Progenitor cell of endocrine pancreas (in vitro differentiated cells): ENCODE measurements around the gene FAM184A. TPM values are rescaled to one million over a fixed set of nuclear protein-coding genes. Genes with fewer than 3 reads are reported as not detected.

ENCODE experiments used
- DNase-seq: peaks from one replicate; pipeline ENCODE4 v3.0.0; 2021; ENCODE audit warnings: low spot score; ENCODE audit not compliant: unreplicated experiment
- H3K27ac Mint-ChIP-seq: 2 replicates; pipeline ENCODE4 v1.8.0; 2021; ENCODE audit warnings: mild to moderate bottlenecking, moderate library complexity, mixed read lengths
- H3K27me3 Mint-ChIP-seq: 2 replicates; pipeline ENCODE4 v1.8.0; 2021; ENCODE audit warnings: mixed read lengths
- H3K36me3 Mint-ChIP-seq: 2 replicates; pipeline ENCODE4 v1.8.0; 2022; ENCODE audit warnings: mixed read lengths; ENCODE audit not compliant: insufficient read depth
- H3K4me1 Mint-ChIP-seq: 2 replicates; pipeline ENCODE4 v1.8.0; 2021; ENCODE audit warnings: low read depth, mixed read lengths
- H3K4me3 Mint-ChIP-seq: 2 replicates; pipeline ENCODE4 v1.8.0; 2021; ENCODE audit warnings: low read depth, mild to moderate bottlenecking, moderate library complexity, mixed read lengths
- H3K9me3 Mint-ChIP-seq: 2 replicates; pipeline ENCODE4 v1.8.0; 2021; ENCODE audit warnings: low read depth, mixed read lengths
- CTCF ChIP-seq: fragments of 200-600 bp; sonication (generic); IDR thresholded peaks from one replicate; pipeline ENCODE4 v1.5.0; 2021; ENCODE audit warnings: antibody characterized with exemption, mild to moderate bottlenecking; ENCODE audit not compliant: unreplicated experiment
- total RNA-seq: library from RNA; stranded (reverse); gene quantifications from 2 replicates; pipeline ENCODE4 v1.2.1, GENCODE V29; 2021

FAM184A gene
- total RNA-seq, 1 donor from 2014 or later = 20.9 TPM

- no peak for TF ChIP-seq CTCF
- no peak for DNase-seq
- Mint-ChIP-seq H3K36me3 (no peaks in the 10 kb centered on the region), H3K27ac (no peak overlapping the region), H3K9me3 (no peaks in the 10 kb centered on the region), H3K4me1 (peaks cover 9% of the 10 kb centered on the region), H3K27me3 (no peaks in the 10 kb centered on the region), H3K4me3 (no peak overlapping the region)
Measured at GRCh38 chr6:119067091-119067490, 11.4 kb downstream of the FAM184A start.

GRCh38 chr6:119066517-119066916, 11.9 kb downstream of the FAM184A start:
- no peaks in the 10 kb centered on the region for H3K27me3 Mint-ChIP-seq
- TF ChIP-seq CTCF = no peak

GRCh38 chr6:119065955-119066354, 12.5 kb downstream of the FAM184A start:
- peaks cover 9% of the 10 kb centered on the region for H3K4me1 Mint-ChIP-seq
- no peak overlapping the region for H3K27ac Mint-ChIP-seq
- DNase-seq = no peak
- H3K36me3 Mint-ChIP-seq = no peaks in the 10 kb centered on the region
- H3K9me3 Mint-ChIP-seq = no peaks in the 10 kb centered on the region
- no peak for TF ChIP-seq CTCF
- no peak overlapping the region for H3K4me3 Mint-ChIP-seq
- no peaks in the 10 kb centered on the region for H3K27me3 Mint-ChIP-seq

More at GRCh38 chr6:119066517-119066916, 11.9 kb downstream of the FAM184A start:
- H3K27ac Mint-ChIP-seq = no peak overlapping the region
- no peaks in the 10 kb centered on the region for H3K9me3 Mint-ChIP-seq
- DNase-seq = no peak
- peaks cover 9% of the 10 kb centered on the region for H3K4me1 Mint-ChIP-seq
- H3K36me3 Mint-ChIP-seq = no peaks in the 10 kb centered on the region
- no peak overlapping the region for H3K4me3 Mint-ChIP-seq

GRCh38 chr6:119065382-119065781, 13.1 kb downstream of the FAM184A start:
- H3K27ac Mint-ChIP-seq = no peak overlapping the region
- no peak for TF ChIP-seq CTCF
- H3K36me3 Mint-ChIP-seq = no peaks in the 10 kb centered on the region
- no peaks in the 10 kb centered on the region for H3K27me3 Mint-ChIP-seq
- no peak for DNase-seq
- peaks cover 9% of the 10 kb centered on the region for H3K4me1 Mint-ChIP-seq
- no peaks in the 10 kb centered on the region for H3K9me3 Mint-ChIP-seq
- no peak overlapping the region for H3K4me3 Mint-ChIP-seq

- no peak overlapping the region for H3K4me3 Mint-ChIP-seq
- no peaks in the 10 kb centered on the region for H3K9me3 Mint-ChIP-seq
- H3K4me1 Mint-ChIP-seq = peaks cover 9% of the 10 kb centered on the region
- no peaks in the 10 kb centered on the region for H3K27me3 Mint-ChIP-seq
- H3K36me3 Mint-ChIP-seq = no peaks in the 10 kb centered on the region
- TF ChIP-seq CTCF = no peak
- no peak for DNase-seq
- H3K27ac Mint-ChIP-seq = no peak overlapping the region
Measured at GRCh38 chr6:119063491-119063890, 15.0 kb downstream of the FAM184A start.
